Activated naive CD8-positive, alpha-beta T cell (primary cell): ENCODE results near the gene CRHR2.

Source experiments
- H3K27ac Mint-ChIP-seq: one replicate; pipeline ENCODE4 v1.8.0; 2021; ENCODE audit warnings: mixed read lengths
- H3K27me3 Mint-ChIP-seq: one replicate; pipeline ENCODE4 v1.8.0; 2021; ENCODE audit warnings: mixed read lengths
- H3K36me3 Mint-ChIP-seq: one replicate; pipeline ENCODE4 v1.8.0; 2021; ENCODE audit warnings: mixed read lengths
- H3K4me1 Mint-ChIP-seq: one replicate; pipeline ENCODE4 v1.8.0; 2021; ENCODE audit warnings: low read depth, mixed read lengths
- H3K4me3 Mint-ChIP-seq: one replicate; pipeline ENCODE4 v1.8.0; 2021; ENCODE audit warnings: mild to moderate bottlenecking, mixed read lengths
- H3K9me3 Mint-ChIP-seq: one replicate; pipeline ENCODE4 v1.8.0; 2021; ENCODE audit warnings: low read depth, mixed read lengths

The CRHR2 gene

DNA sequence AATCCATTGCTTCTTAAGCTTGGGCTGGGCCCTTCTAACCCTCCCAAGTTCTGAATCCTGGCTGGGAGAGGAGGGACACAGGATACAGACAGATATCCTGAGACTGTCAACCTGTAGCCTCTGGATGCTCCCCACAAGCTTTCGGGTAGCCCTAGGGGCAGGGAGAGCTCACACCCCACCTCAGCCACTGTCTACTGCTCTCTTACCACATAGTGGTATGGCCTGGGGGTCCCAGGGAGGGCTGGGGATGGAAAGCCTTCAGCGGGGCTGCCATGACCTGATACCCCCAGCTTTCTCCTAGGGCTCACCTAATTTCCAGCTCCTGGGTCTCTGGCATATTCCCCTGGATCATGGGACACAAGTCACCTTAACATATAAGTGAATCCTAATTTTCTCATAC, 25.1 kb downstream of the CRHR2 start:
- Mint-ChIP-seq H3K27me3 (no peaks in the 10 kb centered on the region), H3K27ac (no peak overlapping the region), H3K4me1 (no peaks in the 10 kb centered on the region)

DNA sequence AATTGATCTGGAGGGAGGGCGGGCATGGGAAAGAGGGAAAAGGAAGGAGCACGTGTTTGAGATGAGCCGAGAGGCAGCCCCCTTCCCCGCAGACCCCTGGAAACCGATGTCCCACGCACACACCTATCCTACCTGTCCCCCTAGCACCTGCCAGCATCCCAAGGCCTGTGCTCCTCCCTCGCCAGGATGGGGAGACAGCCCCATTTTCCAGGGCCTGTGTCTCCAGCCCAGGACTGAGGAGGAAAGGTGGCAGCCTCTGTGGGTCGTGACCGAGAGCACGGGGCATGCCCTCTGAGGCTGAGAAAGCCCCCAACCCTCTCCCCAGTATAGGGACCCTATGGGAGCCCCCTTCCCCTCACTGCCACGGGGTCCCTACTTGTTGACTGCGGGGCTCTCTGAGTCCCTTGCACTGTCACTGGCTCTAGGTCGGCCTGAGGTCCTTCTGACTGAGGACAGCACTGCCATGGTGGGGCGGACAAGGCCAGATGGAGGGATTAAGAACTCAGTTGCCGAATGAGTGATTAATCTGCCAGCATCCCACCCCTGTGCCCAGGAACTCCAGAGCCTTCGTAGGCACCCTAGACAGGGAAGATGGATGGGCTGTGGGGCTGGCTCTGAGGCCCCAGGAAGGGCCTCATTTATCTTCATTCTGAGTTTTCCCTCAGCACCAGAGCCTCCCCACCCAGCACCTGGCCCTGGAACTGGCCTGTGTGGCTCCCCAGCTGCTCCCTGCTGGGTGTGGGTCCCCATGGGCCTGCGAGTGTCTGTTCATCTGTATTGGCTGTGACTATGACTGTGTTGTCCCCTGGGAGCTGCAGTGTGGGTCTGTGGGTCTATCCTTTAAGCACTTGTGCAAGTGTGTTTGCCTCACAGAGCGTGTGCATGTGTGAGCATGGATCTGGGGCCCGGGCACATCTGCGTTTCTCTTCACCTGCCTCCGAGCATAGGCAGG, 26.0 kb downstream of the CRHR2 start:
- H3K9me3 Mint-ChIP-seq: no peaks in the 10 kb centered on the region
- no peak overlapping the region for H3K27ac Mint-ChIP-seq
- H3K27me3 Mint-ChIP-seq: no peaks in the 10 kb centered on the region
- H3K4me3 Mint-ChIP-seq: no peak overlapping the region
- peaks cover 5% of the 10 kb centered on the region for H3K36me3 Mint-ChIP-seq
- no peaks in the 10 kb centered on the region for H3K4me1 Mint-ChIP-seq

More for the DNA sequence above, 25.1 kb downstream of the CRHR2 start:
- peaks cover 5% of the 10 kb centered on the region for H3K36me3 Mint-ChIP-seq
- no peak overlapping the region for H3K4me3 Mint-ChIP-seq
- no peaks in the 10 kb centered on the region for H3K9me3 Mint-ChIP-seq

DNA sequence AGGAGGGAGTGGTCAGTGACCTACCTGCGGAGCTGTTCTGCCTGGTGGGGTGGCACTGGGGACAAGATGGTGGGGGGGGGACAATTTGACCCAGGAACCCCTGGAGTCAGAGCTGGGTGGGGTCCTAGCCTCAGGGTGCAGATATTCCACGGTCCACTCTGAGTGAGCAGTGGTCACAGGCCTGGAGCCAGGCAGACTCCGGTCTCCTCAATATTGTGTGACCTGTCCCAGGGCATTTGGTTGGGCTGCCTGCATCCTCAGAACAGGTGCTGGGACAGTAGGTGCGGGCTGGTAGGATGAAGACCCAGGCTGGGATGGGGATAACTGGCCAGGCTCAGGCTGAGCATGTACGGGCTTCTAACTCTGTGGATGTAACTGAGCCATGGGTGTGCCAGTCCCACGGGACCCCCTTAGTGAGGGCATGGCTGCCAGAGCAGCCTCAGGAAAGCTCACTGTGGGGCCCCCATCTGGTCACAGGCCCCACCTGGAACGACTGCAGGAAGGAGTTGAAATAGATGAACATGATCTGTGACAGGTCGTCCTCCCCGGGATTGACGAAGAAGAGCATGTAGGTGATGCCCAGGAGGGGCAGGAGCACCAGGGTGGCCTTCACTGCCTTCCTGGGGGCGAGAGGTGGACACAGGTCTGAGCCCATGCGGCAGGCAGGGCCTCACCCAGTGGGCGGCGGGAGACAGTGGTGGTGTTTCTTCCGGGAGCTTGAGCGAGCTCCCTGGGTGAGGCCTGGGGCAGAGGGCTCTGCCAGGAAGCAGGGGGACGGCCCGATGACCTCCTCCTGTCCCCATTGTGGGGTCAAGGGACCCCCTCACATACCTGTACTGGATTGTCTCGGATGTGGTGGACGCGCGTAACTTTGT, 26.9 kb downstream of the CRHR2 start:
- Mint-ChIP-seq H3K27me3 (no peaks in the 10 kb centered on the region), H3K9me3 (no peaks in the 10 kb centered on the region), H3K36me3 (peaks cover 5% of the 10 kb centered on the region), H3K27ac (no peak overlapping the region), H3K4me1 (no peaks in the 10 kb centered on the region), H3K4me3 (no peak overlapping the region)

DNA sequence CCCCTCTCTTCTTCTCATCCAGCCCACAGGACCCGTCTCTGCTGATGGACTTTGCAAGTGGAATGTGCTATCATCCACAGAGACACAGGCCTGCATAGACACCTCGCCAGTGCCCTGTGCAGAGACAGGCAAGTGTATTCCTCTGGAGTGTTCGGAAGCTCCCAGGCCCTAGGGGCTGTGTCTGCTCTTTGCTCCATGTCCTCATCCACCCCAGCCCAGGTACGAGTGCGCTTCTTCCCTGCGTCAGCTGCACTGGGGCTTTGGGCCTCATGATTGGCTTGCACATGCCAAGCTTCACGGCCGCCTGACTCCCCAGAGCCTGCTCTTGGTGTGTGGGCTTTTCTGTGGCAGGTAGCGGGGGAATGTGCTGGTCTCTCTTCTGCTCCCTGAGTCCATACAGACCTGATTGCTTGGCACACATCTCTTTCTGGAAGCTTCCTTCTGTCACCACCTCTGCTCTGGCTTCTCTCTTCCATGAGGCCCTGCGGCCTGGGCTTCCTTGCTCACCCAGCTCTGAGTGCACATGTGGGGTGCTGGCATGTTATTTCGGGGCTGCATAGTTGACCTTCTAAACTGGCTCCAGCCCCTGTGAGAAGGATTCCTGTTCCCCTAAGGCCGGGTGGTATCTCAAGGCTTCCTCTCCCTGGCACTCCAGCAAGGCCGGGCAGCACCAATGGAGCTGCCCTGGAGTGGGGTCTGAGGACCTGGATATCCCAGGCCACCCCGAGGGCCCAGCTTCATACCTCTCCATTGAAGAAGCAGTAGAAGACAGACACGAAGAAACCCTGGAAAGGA, 27.8 kb downstream of the CRHR2 start:
- Mint-ChIP-seq H3K4me1 (no peaks in the 10 kb centered on the region), H3K27me3 (no peaks in the 10 kb centered on the region), H3K9me3 (no peaks in the 10 kb centered on the region), H3K27ac (no peak overlapping the region), H3K36me3 (peaks cover 5% of the 10 kb centered on the region), H3K4me3 (no peak overlapping the region)

DNA sequence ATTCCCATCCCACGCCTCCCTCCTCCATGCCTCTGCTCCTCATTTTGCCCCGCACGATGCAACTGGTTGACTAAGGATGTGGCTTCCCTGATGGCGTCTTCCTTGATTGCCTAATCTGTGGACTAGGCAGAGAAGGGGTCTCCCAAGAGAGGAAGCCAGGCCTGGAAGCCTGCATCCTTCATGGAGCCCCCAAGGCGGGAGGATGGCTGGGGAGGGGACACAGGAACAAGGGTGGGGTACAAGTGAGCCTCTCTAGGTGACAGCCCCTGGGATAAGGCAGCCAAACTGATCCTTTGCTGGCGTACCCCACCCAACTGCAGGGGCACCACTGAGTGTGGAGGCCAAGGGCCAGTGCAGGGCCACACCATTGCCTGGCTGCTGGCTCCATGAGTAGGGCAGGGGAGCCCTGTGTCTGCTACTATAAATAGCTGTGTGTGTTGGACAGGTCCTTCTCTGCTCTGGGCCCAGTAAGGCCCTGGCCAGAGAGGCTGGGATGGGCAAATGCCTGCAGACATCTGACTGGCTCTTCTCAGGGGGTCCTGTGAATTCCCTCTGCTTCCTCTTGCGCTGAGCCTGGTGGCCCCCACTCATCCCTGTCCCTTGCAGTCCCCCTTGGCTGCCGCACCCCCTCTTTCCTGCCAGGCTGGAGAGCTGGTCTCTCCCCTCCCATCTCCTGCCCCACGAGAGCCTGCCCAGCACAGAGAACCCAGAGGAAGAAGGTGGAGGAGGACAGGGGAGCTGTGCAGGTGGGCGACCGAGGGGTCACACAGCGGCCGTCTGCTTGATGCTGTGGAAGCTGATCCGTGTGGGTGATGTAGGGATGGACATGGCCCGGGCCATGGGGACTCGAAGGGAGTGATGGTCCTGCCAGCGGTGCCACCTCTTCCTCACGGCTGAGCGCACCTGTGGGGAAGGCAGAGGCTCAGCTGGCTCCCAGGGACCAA, 29.3 kb downstream of the CRHR2 start:
- no peaks in the 10 kb centered on the region for H3K9me3 Mint-ChIP-seq
- no peaks in the 10 kb centered on the region for H3K27me3 Mint-ChIP-seq
- H3K36me3 Mint-ChIP-seq: peaks cover 5% of the 10 kb centered on the region
- no peaks in the 10 kb centered on the region for H3K4me1 Mint-ChIP-seq
- no peak overlapping the region for H3K27ac Mint-ChIP-seq
- no peak overlapping the region for H3K4me3 Mint-ChIP-seq

DNA sequence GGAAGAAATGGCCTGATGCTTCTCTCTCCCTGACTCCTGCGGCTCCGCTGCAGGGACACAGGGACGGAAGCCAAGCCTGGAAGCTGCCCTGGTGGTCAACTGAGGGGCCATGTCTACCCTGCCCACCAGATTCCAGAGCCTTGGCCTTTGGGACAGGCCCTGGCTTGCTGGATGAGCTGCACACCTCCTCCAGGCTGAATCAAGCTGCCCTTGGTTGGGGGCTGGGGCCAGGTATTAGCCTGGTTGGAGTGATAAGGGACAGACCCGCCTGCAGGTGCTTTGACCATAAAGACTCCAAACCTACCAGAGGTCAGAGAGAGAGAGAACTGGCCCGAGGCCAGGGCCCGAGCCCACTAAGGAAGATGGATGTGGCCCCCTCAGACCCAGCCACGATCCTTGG, 30.1 kb downstream of the CRHR2 start:
- H3K9me3 Mint-ChIP-seq: no peaks in the 10 kb centered on the region
- no peak overlapping the region for H3K4me3 Mint-ChIP-seq
- H3K27ac Mint-ChIP-seq: no peak overlapping the region
- no peaks in the 10 kb centered on the region for H3K4me1 Mint-ChIP-seq
- H3K27me3 Mint-ChIP-seq: no peaks in the 10 kb centered on the region
- H3K36me3 Mint-ChIP-seq: peaks cover 5% of the 10 kb centered on the region

DNA sequence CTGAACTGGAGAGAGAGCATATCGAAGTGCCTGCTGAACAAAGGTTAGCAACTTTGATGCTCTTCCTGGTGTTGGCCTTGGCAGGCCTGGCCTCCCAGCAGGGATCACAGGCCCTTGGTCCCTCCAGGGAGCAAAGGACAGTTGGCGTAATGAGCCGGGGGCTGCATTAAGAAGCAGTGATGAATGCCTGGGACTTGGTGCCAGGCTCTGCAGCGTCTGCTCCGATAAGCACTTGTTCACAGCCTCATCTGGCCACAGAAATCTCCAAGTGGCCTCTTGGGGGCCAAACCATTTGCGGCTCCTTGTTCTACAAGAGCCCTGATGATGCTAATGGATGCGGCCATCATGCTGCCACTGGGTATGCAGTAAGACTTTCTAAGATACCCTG, 31.8 kb downstream of the CRHR2 start:
- Mint-ChIP-seq H3K27me3 (no peaks in the 10 kb centered on the region), H3K27ac (no peak overlapping the region), H3K4me3 (no peak overlapping the region), H3K9me3 (no peaks in the 10 kb centered on the region), H3K36me3 (peaks cover 5% of the 10 kb centered on the region), H3K4me1 (no peaks in the 10 kb centered on the region)

DNA sequence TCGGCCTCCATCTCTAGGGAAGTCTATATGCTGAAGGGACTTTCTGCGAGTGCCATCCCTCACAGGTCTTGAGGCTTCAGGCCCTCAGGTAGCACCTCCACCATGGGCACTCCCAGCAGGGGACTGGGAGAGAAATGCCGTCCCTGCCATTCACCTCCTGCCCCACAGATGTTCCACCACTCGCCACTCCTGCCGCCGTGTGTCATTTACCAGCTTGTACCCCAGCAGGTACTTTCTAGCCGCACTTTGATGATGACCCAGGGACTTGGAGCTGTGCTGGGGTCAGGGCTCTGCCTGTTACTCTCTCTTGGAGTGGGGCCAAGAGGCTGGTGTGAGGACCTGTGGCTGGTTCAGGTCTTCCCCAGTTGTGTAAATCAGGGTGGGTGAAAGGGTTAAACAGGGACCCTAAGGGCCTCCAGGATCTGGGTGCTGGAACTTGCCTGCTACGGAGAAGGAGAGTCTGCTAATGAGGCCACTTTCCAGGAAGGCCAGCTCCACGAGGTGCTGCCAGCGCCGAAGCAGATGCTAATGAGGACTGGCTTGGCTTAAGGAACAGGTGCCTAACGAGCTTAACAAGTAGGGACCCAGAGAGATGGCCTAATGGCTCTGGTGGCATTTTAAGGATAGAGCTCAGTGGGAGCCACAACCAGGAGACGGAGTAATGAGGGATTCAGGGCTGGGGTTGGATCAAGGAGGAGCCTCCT, 32.4 kb downstream of the CRHR2 start:
- Mint-ChIP-seq H3K36me3 (peaks cover 5% of the 10 kb centered on the region), H3K4me3 (no peak overlapping the region), H3K9me3 (no peaks in the 10 kb centered on the region), H3K27me3 (no peaks in the 10 kb centered on the region), H3K4me1 (no peaks in the 10 kb centered on the region), H3K27ac (no peak overlapping the region)

DNA sequence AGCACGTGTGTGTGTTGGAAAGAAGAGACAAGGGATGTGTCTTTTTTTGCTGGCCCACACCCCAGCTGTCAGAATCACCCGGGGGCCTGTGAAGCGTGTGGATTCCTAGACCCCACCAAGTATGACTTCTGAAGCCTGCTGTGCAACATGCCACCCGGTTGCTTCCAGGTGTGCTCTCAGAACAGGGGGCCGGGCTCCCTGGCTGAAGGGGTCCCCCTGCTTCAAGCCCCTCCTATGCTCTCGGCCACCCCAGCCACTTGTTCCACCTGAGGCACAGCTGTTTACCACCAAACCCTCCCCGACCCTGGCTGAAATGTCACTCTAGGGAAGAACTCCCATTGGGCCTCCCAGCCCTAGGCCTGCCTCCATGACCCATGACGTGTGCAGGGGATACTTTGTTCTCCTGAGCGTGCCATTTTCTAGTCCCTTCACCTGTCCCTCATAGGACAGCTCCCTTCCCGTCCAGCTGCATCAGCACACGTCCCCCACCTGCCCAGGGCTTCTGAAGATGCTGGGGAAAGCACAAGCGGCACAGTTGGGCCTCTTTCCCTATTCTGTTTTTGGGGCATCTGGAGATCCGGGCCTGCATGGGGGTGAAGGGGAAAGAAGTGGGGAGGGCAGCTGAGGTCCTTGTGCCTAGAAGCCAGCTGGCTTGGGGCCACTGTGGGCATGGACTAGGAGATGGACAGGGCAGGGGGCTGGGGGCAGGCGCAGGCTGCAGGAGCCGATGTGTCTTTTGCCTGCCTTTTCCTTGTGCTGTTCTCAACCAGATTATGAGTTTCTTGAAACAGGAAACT, 33.3 kb downstream of the CRHR2 start:
- H3K9me3 Mint-ChIP-seq: no peaks in the 10 kb centered on the region
- H3K36me3 Mint-ChIP-seq: peaks cover 3% of the 10 kb centered on the region
- no peak overlapping the region for H3K27ac Mint-ChIP-seq
- H3K4me3 Mint-ChIP-seq: no peak overlapping the region
- no peaks in the 10 kb centered on the region for H3K4me1 Mint-ChIP-seq
- no peaks in the 10 kb centered on the region for H3K27me3 Mint-ChIP-seq

DNA sequence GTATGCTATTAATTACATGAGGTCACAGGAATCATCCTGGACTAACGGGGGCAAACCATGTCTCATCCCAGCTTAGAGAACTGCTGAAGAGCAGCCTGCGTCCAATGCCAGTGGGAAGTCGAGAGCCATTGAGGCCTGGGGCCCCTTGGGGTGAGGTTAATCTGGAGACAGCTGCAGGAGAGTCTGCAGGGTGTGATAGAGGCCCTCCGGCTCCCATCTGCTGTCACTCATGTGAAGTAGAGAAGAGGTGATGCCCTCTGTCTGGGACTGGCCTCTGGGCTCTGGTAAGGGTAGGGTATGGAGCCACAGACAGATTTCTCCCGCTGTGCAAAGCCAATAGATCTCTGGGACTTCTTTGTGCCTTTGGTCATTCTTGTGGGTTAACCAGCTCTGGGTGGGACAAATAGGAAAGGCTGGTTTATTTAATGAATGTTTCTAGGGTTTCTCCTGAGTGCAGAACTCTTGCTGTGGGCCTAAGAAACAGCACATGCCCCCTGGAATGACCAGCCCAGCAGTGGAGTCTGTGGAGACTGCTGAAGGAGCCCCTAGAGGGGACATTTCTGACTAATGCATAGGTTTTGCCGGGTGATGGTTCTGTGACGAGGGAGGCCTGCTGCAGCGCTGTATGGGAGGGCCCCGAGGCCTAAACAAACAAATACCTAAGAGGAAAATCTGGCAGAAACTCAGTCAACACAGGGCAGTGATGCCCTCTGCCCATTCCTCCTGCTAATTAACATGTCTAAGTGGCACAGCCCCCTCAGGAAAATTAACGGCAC, 34.5 kb downstream of the CRHR2 start:
- Mint-ChIP-seq H3K36me3 (peaks cover 3% of the 10 kb centered on the region), H3K4me1 (no peaks in the 10 kb centered on the region), H3K27me3 (no peaks in the 10 kb centered on the region), H3K9me3 (no peaks in the 10 kb centered on the region), H3K27ac (no peak overlapping the region), H3K4me3 (no peak overlapping the region)

DNA sequence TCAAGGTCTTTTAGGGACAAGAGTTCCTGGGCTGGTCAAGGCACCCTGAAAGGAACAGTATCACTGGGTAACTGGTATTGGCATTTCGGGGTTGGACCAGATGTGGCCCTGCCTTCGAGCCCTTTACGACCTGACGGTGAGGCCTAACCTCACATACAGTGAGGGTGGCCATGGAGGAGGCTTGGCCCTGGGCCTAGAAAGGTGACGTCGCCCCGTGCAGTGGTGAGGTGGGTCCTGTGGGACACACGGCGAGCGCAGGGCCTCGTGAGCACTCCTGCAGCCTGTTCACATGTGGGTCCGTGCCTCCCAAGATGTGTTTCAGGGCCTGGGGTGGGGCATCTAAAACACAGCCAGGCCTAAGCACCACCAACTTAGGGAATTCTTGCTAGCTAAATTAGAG, 36.1 kb downstream of the CRHR2 start:
- Mint-ChIP-seq H3K9me3 (no peaks in the 10 kb centered on the region), H3K36me3 (peaks cover 3% of the 10 kb centered on the region), H3K4me1 (no peaks in the 10 kb centered on the region), H3K4me3 (no peak overlapping the region), H3K27me3 (no peaks in the 10 kb centered on the region), H3K27ac (no peak overlapping the region)

DNA sequence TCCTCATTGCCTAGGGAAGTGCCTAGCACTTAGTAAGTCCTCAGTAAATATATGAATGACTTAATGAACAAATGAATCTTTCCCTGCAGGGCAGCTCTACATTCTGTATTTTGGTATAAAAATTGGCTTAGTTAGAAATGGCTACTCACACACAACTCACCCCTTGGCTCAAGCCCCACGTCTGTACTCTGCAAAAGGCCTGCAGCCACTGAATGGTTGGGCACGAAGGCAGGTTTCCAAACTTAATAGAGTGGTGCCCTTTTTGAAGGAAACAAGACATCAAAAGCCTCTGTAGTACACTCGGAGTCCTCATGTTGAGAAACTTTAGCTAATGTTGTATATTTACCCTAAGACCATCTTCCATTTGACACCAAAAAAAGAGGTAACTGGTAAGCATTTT, 36.6 kb downstream of the CRHR2 start:
- H3K9me3 Mint-ChIP-seq: no peaks in the 10 kb centered on the region
- no peaks in the 10 kb centered on the region for H3K4me1 Mint-ChIP-seq
- H3K27me3 Mint-ChIP-seq: no peaks in the 10 kb centered on the region
- no peak overlapping the region for H3K4me3 Mint-ChIP-seq
- H3K27ac Mint-ChIP-seq: no peak overlapping the region
- peaks cover 3% of the 10 kb centered on the region for H3K36me3 Mint-ChIP-seq
